ENCODE measurements around the gene RNF41. TPM values are rescaled to one million over a fixed set of nuclear protein-coding genes. Genes with fewer than 3 reads are reported as not detected.
"Not testable (repeated sequence)": the region's sequence is repeated elsewhere in the genome, so short reads cannot be mapped to it uniquely, and the experiment has no call there.

The RNF41 gene
- total RNA-seq, result 49.8 TPM
- long read RNA-seq, full-length matches to known transcripts, result 36 of 53 reads
- long read RNA-seq, partial matches to known transcripts, result 6 of 53 reads
- long read RNA-seq, other reads (novel, unspliced or antisense), result 11 of 53 reads

DNA sequence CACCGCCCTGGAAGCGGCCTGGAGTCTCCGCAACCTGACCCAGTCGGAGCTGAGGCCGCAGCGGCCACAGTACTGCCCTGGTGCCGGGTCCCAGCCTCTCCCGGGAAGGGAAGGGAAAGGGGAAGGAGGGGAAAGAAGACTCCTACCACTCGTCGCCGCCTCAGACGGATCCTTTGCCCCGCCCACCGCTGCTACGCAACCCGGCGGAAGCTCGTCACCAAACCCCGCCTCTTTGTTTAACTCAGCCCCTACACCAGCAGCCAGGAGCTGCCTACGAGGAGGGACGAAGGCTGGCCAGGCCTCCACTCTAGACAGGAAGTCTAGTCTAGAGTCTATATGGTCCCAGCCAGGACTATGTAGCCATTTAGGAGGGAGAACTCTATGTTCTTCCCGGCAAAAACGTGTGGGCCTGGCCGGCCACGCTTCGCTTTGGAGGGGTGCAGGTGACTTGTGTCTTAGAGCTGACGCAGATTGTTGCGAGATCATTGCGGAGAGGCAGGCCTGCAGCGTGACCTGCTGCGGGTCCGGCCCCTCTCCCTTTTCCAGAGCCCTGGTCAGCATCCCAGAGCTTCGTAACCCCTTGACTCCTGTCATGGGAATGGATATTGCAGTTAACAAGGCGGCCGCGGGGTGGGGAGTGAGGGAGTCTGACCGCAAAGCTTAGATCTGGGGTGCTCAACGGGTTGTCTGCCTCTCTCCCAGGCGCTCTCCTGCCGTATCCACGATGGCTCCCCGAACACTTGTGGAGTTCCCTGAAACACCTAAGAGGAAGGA is at the start of gene RNF41:
RNF41 (minus strand) TSS at position 166 of the 774 bp plus-strand sequence. CDS start 7,875 bp downstream, outside the sequence.
- TF ChIP-seq, protein P1, sequence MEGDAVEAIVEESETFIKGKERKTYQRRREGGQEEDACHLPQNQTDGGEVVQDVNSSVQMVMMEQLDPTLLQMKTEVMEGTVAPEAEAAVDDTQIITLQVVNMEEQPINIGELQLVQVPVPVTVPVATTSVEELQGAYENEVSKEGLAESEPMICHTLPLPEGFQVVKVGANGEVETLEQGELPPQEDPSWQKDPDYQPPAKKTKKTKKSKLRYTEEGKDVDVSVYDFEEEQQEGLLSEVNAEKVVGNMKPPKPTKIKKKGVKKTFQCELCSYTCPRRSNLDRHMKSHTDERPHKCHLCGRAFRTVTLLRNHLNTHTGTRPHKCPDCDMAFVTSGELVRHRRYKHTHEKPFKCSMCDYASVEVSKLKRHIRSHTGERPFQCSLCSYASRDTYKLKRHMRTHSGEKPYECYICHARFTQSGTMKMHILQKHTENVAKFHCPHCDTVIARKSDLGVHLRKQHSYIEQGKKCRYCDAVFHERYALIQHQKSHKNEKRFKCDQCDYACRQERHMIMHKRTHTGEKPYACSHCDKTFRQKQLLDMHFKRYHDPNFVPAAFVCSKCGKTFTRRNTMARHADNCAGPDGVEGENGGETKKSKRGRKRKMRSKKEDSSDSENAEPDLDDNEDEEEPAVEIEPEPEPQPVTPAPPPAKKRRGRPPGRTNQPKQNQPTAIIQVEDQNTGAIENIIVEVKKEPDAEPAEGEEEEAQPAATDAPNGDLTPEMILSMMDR (IDR thresholded peaks at IDR 0.05), result no peak
- H3K9me3 ChIP-seq, result no peaks in the 10 kb centered on the region
- peak within 1 kb of the TSS; percentile 96 for H3K27ac ChIP-seq
- peaks cover 43% of the 10 kb centered on the region for H3K4me1 ChIP-seq
- peaks cover 5% of the 10 kb centered on the region for H3K36me3 ChIP-seq
- DNase-seq (peak; percentile 98), ATAC-seq (peak; percentile 92 to 93)
- intact Hi-C loops (cut with DNase I), result no loop called here
- H3K27me3 ChIP-seq (ENCODE audit: low read depth), result no peaks in the 10 kb centered on the region
- peak within 1 kb of the TSS; percentile 80 for H3K4me3 ChIP-seq

DNA sequence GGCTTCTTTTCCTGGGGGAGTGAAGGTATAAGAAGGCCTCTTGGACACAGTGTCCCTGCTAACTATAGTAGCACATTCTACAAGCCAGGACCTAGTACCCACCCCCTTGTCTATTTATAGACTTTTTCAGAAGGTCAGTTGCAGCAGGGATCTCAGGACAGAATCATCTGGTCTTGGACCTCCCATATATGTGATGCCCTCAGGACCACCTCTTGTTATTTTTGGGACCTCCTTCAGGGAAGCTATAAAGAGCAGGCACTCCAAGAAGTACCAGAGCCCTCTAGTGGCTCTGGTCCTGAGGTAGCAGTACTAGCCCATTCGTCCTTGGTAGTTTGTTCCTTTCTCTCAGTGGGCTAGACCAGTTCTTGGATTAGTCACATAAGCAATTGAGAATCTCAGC is 49.3 kb upstream of the RNF41 start:
- DNase-seq, result no peak
- TF ChIP-seq, protein P1 (IDR thresholded peaks at IDR 0.05), result peak; percentile 16
- peaks cover 15% of the 10 kb centered on the region for H3K4me1 ChIP-seq
- no peaks in the 10 kb centered on the region for H3K27me3 ChIP-seq (ENCODE audit: low read depth)
- H3K36me3 ChIP-seq, result peaks cover 72% of the 10 kb centered on the region
- ATAC-seq, result no peak
- H3K4me3 ChIP-seq, result no peak overlapping the region
- intact Hi-C loops (cut with DNase I), result no loop called here
- H3K27ac ChIP-seq, result no peak overlapping the region
- H3K9me3 ChIP-seq, result no peaks in the 10 kb centered on the region

GRCh38 chr12:56267443-56268071 is 45.8 kb upstream of the RNF41 start:
- peak overlapping the region; percentile 93 for H3K27ac ChIP-seq
- DNase-seq, result no peak
- ATAC-seq, result peak; percentile 19 to 20
- H3K4me1 ChIP-seq, result peaks cover 18% of the 10 kb centered on the region
- H3K27me3 ChIP-seq (ENCODE audit: low read depth), result no peaks in the 10 kb centered on the region
- intact Hi-C loops (cut with DNase I), result no loop called here
- peak overlapping the region; percentile 67 for H3K4me3 ChIP-seq
- TF ChIP-seq, protein P1 (IDR thresholded peaks at IDR 0.05), result no peak
- no peaks in the 10 kb centered on the region for H3K9me3 ChIP-seq
- H3K36me3 ChIP-seq, result peaks cover 37% of the 10 kb centered on the region

- Histone ChIP-seq H3K27me3 (ENCODE audit: low read depth) (no peaks in the 10 kb centered on the region), H3K4me1 (peaks cover 18% of the 10 kb centered on the region), H3K4me3 (peak within 1 kb of the TSS; percentile 67), H3K36me3 (peaks cover 30% of the 10 kb centered on the region), H3K9me3 (no peaks in the 10 kb centered on the region), H3K27ac (peak within 1 kb of the TSS; percentile 93)
- DNase-seq, result peak; percentile 93
- intact Hi-C loops (cut with DNase I), result no loop called here
- TF ChIP-seq, protein P1 (IDR thresholded peaks at IDR 0.05), result peak; percentile 50
- ATAC-seq, result peak; percentile 98
Measured at GRCh38 chr12:56266693-56267442, 45.1 kb upstream of the RNF41 start, which contains the start of gene COQ10A. Gene COQ10A (plus strand): TSS chr12:56266942. CDS start chr12:56267119, 177 bp downstream.

DNA sequence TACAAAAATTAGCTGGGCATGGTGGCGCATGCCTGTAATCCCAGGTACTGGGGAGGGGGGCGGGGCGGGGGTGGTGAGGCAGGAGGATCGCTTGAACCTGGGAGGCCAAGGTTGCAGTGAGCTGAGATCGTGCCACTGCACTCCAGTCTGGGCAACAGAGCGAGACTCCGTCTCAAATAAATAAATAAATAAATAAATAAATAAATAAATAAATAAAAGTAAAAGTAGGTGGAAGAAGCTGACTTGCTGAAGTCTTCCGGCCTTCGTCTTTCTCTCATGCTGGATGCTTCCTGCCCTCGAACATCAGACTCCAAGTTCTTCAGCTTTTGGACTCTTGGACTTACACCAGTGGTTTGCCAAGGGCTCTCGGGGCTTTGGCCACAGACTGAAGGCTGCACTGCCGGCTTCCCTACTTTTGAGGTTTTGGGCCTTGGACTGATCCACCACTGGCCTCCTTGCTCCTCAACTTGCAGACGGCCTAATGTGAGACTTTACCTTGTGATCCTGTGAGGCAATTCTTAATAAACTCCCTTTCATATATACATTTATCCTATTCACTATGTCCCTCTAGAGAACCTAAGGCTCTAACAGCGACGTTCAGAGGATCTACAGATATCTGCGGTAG is 44.5 kb upstream of the RNF41 start:
- Histone ChIP-seq H3K4me1 (peaks cover 18% of the 10 kb centered on the region), H3K4me3 (peak overlapping the region; percentile 67), H3K27ac (peak overlapping the region; percentile 93), H3K36me3 (peaks cover 24% of the 10 kb centered on the region)
- intact Hi-C loops (cut with DNase I); H3K27me3 ChIP-seq (ENCODE audit: low read depth); DNase-seq; H3K9me3 ChIP-seq: not testable (repeated sequence)
- peak in 1 of 2 donors; percentile 2 for ATAC-seq

DNA sequence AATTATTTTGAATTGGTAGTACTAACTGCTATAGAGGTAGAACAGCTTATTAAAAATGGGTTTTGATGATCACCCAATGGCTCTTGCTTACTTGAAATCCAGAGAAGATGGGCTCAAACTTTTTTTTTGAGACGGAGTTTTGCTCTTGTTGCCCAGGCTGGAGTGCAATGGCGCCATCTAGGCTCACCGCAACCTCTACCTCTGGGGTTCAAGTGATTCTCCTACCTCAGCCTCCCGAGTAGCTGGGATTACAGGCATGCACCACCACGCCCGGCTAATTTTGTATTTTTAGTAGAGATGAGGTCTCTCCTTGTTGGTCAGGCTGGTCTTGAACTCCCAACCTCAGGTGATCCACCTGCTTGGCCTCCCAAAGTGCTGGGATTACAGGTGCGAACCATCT is 41.2 kb upstream of the RNF41 start:
- intact Hi-C loops (cut with DNase I); DNase-seq; H3K4me3 ChIP-seq; H3K9me3 ChIP-seq; H3K27ac ChIP-seq; H3K27me3 ChIP-seq (ENCODE audit: low read depth); H3K36me3 ChIP-seq; ATAC-seq: not testable (repeated sequence)
- H3K4me1 ChIP-seq, result peaks cover 24% of the 10 kb centered on the region

Data from lower lobe of right lung (tissue), 2 donors.